HG03097 (cell line): ENCODE results near the gene ASTE1.
"Not testable (repeated sequence)": the region's sequence is repeated elsewhere in the genome, so short reads cannot be mapped to it uniquely, and the experiment has no call there.

Source experiments
- ATAC-seq: cut with Tn5 transposase; IDR thresholded peaks from one replicate; pipeline ENCODE4 v1.9.1; 2021; ENCODE audit not compliant: unreplicated experiment, low FRiP score

ASTE1 gene

DNA sequence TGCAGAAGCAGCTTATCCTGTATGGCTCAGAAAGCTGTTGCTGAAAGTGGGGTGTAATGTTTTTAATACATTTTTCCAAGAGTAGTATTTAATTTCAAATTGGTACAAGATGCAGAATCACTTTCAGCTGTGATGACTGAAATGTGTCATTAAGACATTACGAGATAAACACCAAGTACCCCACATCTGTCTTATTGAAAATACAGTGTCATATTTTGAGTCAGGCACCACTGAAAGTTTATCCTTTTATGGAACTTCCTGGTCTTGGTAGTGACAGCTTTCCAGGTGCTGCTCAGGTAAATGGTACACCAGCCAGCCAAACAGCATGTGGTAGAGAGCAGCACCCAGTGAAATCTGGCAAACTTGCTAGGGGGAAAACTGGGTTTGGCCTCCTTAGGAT, 16.9 kb downstream of the ASTE1 start:
- no peak for ATAC-seq

DNA sequence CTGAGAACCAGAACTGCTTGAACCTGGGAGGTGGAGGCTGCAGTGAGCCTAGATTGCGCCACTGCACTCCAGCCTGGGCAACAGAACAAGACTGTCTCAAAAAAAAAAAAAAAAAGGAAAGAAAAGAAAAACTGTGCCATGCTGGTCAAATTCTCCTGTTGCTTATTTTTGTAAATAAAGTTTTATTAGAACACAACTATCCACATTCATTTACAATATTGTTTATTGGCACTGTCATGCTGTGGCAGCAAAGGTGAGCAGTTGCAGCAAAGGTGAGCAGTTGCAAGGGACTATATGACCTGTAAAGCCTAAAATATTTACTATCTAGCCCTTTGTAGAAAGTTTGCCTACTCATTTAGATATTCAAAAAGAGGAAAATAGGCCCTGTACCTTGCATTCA, 18.3 kb downstream of the ASTE1 start:
- no peak for ATAC-seq

DNA sequence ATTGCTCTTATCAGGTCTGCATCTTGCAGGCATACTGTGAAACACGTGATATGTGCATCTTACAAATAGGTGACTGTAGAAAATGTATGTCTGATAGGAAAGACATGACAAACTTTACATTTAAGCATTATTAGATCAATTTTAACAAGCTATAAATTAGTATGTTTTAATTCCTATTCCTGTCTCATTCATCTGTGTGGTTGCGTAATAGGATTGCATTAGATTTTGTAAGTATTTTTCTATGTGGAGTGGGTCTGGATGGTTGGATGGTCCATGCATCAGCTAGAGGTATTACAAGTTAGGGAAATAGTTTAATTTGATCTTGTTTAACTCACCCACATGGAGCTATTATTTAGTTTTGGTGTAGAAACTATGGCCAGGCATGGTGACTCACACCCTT, 18.8 kb downstream of the ASTE1 start:
- no peak for ATAC-seq

DNA sequence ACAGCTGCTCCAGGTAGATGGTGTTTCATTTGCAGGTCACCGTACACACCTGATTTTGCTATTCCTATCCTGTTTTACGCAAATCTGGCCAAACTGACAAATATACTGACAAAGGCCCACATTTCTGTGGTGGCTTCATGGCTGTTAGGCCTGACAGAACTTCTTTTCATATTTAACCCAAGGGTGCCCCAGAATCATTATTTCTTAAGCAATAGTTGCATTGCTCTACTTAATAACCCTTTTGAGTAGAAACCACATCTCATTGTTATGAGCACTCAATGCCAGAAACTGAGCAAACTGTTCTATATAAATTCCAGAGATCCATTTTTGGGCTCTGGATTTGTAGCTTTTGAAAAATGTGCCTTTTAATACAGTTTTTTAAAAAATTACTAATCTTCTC, 19.4 kb downstream of the ASTE1 start:
- no peak for ATAC-seq

DNA sequence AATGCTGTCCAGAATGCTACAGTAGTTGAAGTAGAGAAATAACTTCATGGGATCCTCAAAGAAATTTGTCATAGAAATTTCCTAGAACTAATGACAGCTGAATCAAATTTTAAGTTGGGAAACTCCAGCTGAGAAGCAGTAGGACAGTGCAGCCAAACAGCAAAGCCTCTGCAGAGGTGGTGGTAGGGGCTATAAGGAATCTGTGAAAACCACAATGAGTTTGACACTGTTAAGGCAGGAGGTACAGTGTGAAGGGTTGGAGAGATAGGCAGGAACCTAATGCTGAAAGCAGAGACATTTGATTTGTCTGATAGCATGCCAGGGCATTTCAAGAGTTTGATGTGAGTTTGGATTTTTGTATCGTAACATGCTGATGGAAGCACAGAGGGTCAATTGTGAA, 22.0 kb downstream of the ASTE1 start:
- no peak for ATAC-seq

DNA sequence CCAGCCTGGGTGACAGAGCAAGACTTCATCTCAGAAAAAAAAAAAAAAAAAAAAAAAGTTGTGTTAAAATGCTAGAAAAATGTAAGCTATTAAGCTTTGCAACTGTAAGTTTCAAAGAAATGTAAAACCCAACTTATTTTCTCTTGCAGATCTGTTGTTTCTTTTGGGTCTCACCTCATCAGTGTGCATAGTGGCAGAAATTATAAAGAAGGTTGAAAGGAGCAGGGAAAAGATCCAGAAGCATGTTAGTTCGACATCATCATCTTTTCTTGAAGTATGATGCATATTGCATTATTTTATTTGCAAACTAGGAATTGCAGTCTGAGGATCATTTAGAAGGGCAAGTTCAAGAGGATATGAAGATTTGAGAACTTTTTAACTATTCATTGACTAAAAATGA, 25.6 kb downstream of the ASTE1 start:
- no peak for ATAC-seq

DNA sequence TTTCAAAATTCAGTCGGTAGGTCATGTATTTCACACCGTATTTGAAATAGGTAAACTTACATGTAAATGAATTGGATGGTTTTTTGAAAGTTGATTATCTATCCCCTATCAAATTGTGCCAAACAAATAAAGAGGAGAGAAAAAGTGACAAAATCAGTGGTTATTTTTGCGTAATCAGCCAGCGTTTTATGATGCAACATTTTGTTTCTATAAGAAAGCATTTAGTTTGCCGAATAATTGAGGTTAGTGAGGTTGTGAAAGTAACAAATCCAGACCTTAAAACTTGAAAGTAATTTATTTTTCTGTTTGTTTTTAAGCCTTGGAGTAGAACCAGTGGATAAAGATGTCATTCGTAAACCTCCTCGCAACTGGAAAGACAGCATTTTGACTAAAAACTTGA, 29.3 kb downstream of the ASTE1 start:
- ATAC-seq: no peak

DNA sequence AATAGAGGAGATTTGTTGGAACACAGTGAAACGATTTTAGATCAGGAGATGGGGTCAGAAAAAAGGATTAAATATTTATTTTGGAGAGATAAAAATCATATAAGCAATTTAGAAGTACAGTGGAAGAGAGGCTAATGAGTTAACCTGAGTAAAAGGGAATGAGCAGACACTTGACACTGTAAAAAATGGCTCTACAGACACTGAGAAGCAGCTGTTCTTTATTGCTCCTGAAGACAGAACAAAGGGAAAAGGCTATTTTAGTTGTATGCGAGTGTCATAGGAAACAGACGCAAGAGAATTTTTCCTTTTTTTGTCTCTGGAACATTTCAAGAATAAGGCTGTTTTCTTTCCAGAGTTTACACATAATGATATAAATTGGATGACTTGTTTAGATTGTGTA, 34.3 kb downstream of the ASTE1 start:
- ATAC-seq: no peak

DNA sequence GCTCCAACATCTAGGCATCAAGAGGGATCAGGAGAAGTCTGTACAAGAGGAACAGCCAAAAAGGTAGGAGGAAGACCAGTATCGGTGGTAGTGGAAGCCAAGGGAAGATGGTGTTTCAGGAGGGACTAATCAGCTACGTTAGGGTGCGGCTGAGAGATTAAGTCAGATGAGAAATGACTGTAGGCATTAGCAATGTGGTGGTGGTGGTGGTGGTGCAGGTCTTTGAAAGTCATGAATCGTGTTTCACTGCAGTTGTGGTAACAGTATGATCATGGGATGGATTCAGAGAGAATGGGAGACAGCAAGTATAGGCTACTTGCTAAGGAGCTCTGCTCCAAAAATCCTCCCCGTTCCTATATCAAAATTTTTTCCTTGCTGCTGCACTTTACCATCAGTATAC, 35.5 kb downstream of the ASTE1 start:
- ATAC-seq: no peak

DNA sequence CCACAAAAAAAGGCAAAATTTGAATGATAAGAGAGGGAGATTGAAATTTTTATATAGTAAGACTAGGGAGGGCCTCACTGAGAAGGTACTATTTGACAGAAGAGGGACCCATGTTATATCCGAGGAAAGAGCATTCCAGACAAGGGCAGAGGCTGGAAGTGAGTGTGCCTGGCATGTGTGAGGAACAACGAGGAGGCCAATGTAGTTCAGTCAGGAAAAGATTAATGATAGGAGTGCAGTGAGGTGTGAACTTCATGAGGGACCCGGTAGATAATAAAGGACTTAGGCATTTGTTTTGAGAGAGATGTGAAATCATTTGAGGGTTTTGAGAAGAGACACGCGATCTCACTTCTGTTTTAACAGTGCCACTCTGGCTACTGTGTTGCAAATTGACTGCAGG, 36.3 kb downstream of the ASTE1 start:
- no peak for ATAC-seq

DNA sequence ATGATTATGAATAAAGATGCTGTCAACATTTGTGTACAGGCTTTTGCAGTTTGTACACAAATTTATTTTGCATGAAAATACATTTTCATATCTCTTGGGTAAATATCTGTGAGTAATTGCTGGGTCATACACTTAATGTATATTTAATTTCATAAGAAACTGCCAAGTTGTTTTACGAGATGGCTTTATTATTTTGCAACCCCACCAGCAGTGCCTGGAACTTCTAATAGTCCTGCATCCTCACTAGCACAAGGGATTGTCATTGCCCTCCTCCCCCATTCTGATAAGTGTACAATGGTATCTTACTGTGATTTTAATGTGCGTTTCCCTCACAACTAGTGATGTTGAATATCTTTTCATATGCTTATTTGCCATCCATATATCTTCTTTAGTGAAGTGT, 45.2 kb downstream of the ASTE1 start:
- no peak for ATAC-seq

DNA sequence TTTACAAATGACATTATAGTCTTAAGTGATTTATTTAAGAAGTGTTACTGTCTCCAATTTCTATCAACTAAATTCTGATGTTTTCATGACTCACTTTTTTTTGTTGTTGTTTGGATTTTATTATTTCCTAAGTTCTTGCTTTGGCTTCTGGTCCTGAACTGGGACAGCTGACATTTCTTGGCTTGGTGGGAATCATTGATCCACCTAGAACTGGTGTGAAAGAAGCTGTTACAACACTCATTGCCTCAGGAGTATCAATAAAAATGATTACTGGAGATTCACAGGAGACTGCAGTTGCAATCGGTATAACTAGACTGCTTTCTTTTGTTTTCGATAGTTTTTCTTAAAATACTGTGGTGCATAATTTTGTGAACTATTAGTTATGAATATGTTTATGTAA, 47.5 kb downstream of the ASTE1 start:
- ATAC-seq: no peak

DNA sequence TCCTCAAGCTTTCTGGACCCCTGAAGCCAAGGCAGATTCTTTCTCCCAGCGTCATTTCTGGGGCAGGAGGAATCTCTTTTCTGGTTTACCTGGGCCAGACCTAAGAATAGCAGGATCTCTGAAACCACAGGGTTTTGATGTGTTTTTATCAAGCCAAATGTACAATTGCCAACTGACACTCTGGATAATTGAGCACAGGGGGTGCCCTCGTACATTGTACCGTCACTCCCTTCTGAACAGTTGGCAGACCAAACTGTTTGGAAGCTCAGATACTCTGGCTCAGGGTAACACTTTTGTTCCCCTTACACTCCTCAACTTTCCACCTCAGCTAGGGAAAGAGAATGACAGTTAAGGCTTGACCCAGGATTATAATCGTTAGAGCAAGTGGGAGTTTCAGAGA, 49.9 kb downstream of the ASTE1 start:
- no peak for ATAC-seq

DNA sequence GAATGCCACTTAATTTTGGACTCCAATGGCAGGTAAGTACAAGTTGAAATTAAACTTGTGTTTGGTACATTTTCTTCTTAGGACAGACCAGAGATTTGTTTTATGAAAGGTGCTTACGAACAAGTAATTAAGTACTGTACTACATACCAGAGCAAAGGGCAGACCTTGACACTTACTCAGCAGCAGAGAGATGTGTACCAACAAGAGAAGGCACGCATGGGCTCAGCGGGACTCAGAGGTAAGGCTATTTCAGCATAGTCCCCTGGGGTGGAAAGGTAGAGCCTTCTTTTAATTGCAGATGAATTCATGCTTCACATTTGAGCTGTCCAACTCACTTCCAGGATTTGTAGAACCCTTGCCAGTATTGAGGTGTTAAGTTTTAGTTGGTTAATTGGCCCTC, 51.4 kb downstream of the ASTE1 start:
- ATAC-seq: no peak

DNA sequence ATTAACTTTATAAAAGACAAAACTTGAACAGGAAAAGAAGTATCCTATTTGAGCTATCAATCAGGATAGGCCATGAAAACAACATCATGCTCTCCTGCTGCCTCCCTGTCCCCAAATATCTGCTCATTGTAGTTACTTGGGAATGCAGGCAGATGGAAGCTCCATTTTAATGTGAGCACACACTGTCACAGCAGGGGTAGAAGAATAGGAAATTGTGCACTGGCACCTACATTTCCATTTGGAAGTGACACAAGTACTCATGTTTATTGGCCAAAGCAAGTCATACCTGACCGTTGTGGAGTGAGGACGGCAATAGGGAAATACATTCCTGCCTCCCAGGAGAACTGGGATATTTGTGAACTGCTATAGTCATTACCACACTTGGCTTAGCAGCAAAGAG, 52.4 kb downstream of the ASTE1 start:
- ATAC-seq: no peak

DNA sequence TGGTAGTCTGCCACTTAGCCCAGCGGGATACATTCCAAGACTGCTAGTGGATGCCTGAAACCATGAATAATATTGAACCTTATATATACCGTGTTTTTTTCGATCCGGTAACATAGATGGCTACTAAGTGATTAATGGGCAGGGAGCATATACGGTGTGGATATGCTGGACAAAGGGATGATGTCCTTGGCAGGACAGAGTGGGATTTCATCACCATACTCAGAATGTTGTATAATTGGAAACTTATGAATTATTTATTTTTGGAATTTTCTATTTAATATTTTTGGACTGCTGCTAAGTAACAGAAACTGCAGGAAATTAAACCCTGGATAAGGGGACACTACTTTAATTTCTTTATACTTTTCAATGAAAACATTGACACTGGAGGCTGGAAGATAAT, 53.2 kb downstream of the ASTE1 start:
- ATAC-seq: no peak

DNA sequence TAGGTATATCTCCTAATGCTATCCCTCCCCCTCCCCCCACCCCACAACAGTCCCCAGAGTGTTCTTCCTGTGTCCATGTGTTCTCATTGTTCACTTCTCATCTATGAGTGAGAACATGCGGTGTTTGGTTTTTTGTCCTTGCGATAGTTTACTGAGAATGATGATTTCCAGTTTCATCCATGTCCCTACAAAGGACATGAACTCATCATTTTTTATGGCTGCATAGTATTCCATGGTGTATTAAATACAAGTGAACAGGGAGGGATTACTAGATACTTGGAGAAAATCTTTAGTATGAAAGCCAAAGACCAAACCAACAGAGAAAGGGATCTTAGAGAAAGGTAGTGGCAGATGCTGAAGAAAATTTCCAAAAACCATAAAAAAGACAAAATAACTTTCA, 54.0 kb downstream of the ASTE1 start:
- ATAC-seq: not testable (repeated sequence)

DNA sequence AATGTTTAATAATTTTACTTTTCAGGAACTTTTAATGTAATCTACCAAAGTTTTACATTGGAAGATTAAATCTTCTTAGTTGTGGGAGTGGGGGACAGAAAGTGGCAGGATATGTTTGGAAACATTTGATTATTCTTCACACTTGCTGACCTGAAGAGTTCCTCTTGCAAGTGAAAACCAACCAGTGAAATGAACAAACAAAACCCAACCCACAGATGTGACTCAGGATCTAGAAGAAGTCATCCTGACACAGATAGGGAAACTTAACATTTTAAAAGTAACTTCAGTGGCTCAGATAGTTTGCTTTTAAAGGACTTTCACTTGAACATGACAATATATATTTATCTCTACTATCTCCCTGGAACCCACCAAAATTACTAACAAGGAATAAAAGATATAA, 55.4 kb downstream of the ASTE1 start:
- no peak for ATAC-seq

DNA sequence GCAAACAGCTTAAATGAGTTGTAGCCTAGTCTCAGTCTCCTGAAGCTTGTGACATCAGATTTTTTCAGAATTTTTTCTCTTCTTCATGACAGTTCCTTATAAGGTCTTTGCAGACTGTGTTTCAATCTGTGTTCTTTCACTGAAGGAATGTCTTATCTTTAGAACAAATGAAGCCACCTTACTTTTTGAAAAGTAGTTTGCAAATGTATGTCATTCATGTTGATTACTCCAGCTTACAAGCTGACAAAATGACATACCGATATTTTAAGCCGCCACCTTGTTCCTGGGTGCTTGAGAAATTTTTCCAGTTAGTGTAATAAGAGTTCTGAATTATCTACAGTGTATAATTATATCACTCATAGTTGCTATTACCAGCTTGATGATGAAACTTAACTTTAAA, 57.0 kb downstream of the ASTE1 start:
- no peak for ATAC-seq

DNA sequence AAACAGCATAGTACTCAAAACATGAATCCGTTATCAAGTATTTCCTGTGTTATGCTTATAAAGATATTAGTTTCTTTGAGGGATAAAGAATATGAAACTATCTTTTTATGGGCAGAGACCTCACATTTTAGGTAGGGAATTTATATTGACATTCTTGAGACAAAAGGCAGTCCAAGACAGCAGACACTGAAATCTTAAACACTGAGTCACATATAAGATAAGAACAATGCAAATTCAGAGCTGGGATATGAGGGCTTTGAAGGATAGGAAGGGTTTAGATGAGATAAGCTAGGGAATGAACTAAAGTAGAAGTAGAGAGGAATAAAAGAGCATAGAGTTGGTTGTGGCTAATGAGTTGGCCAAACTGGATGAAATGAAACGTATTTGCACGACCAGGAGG, 58.4 kb downstream of the ASTE1 start:
- no peak for ATAC-seq

DNA sequence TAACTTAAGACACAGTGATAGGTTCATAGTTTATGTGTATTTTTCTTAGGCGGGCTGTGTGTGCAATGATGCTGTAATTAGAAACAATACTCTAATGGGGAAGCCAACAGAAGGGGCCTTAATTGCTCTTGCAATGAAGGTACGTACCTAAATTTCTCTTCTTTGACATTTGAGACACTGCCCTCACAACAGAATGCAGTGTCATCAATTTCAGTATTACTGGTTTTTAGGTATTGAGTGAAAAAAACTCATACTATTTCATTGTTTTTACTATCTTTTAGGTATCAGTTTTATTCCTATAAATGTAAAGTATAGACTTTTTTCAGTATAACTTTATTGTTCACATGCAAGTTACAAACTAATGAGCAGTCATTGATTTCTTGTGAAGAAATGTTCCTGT, 59.3 kb downstream of the ASTE1 start:
- ATAC-seq: no peak

DNA sequence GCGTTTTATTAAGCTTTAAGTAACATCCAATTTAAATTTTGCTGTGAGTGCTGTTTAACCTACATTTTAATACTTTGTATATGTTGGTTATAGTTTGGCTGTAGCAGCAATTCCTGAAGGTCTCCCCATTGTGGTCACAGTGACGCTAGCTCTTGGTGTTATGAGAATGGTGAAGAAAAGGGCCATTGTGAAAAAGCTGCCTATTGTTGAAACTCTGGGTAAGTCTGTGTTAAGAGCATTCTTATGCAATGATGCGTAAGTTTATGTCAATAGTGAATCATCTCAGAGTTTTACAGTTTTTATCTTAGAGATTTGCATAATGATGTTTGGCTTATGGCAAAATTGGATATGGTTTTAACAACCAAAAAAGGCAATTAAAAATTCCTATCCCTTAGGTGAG, 62.7 kb downstream of the ASTE1 start:
- ATAC-seq: no peak
